ENCODE results near the gene OLIG2.

DNA sequence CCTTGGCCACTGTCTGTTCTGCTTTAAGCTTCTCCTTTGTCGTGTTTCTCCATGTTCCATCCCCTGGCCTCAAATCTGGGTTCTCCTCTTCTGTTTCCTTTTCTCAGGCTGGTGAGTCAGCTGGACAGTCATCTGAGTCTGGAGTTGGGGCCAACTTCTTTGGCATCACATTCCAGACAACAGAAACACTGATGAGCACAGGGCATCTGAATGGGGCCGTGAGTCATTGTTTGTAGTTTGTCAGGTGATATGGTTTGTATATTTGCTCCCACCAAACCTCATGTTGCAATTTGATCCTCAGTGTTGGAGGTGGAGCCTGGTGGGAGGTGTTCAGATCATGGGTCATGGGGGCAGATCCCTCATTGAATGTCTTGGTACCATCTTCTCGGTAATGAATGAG lies 14.3 kb upstream of the OLIG2 start:
- TF ChIP-seq, protein P1, sequence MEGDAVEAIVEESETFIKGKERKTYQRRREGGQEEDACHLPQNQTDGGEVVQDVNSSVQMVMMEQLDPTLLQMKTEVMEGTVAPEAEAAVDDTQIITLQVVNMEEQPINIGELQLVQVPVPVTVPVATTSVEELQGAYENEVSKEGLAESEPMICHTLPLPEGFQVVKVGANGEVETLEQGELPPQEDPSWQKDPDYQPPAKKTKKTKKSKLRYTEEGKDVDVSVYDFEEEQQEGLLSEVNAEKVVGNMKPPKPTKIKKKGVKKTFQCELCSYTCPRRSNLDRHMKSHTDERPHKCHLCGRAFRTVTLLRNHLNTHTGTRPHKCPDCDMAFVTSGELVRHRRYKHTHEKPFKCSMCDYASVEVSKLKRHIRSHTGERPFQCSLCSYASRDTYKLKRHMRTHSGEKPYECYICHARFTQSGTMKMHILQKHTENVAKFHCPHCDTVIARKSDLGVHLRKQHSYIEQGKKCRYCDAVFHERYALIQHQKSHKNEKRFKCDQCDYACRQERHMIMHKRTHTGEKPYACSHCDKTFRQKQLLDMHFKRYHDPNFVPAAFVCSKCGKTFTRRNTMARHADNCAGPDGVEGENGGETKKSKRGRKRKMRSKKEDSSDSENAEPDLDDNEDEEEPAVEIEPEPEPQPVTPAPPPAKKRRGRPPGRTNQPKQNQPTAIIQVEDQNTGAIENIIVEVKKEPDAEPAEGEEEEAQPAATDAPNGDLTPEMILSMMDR (IDR thresholded peaks at IDR 0.05 in 4 of 5, conservative IDR thresholded peaks at IDR 0.05 in 1 of 5): no peak
- TF ChIP-seq POLR2A (IDR thresholded peaks at IDR 0.05): peak in 1 of 2 donors; percentile 10

All from gastrocnemius medialis (tissue), 4 donors.